HCT116 (cell line): ENCODE data around the gene SLC38A9. TPM values are rescaled to one million over a fixed set of nuclear protein-coding genes. Genes with fewer than 3 reads are reported as not detected.

ENCODE experiments used
- ATAC-seq: fragments of 200-7000 bp; cut with Tn5 transposase; 2 replicates; pipeline ENCODE4 v1.9.1; 2020; ENCODE audit warnings: mild to moderate bottlenecking, moderate library complexity
- BruUV-seq: library from RNA; stranded (reverse); fragments of 400-500 nt; replicated peaks from 2 replicates; lab custom pipeline; 2021; lab: Mats Ljungman, UMichigan
- CTCF ChIA-PET: fragments of 300-600 bp; sonication (Branson Sonifier 250); formaldehyde crosslinking; loops from one replicate; lab custom pipeline; 2021; ENCODE audit warnings: antibody characterized with exemption; lab: Charles Lee
- POLR2A ChIA-PET: fragments of 300-600, 350-600 bp; sonication (Branson Sonifier 250); formaldehyde crosslinking; loops from one replicate; lab custom pipeline; 2021; ENCODE audit warnings: antibody characterized with exemption; lab: Charles Lee
- RAD21 ChIA-PET, 2 experiments: fragments of 300-600 bp; sonication (Branson Sonifier 250); formaldehyde crosslinking; loops; one replicate each; lab custom pipeline; 2023; ENCODE audit warnings: low total read pairs in 2 of 2; ENCODE audit not compliant: uncharacterized antibody in 2 of 2, unreplicated experiment in 2 of 2, low non-redundant PET in 1 of 2; lab: Charles Lee
- DNase-seq: peaks from one replicate; pipeline ENCODE4 v3.0.0-alpha.2; 2010; ENCODE audit warnings: low read depth, low spot score
- H2AFZ ChIP-seq: fragments of 200-600 bp; shearing (Covaris generic), sonication (generic); 2 replicates; pipeline ENCODE4 v1.6.1; 2017; ENCODE audit warnings: low read depth, mixed run types, mixed read lengths, antibody characterized with exemption, low read length; ENCODE audit not compliant: poor library complexity, severe bottlenecking
- H3K27ac ChIP-seq: 2 replicates; pipeline ENCODE4 v1.5.1; 2012; ENCODE audit warnings: low read depth, low read length
- H3K27me3 ChIP-seq: fragments of 200-600 bp; sonication (generic); 2 replicates; pipeline ENCODE4 v1.6.1; 2016; ENCODE audit warnings: mixed run types, low read length, mixed read lengths; ENCODE audit not compliant: insufficient read depth
- H3K36me3 ChIP-seq, 2 experiments: fragments of 200-500 bp in 1 of 2; fragments of 200-600 bp in 1 of 2; sonication (Bioruptor generic) in 1 of 2; sonication (generic) in 1 of 2; 2 replicates each; pipeline versions ENCODE4 v1.5.1 to v1.6.1; 2014 to 2016; ENCODE audit warnings: low read length in 2 of 2, inconsistent platforms in 1 of 2, mixed read lengths in 1 of 2, mixed run types in 1 of 2; ENCODE audit not compliant: insufficient read depth in 2 of 2, control insufficient read depth in 1 of 2
- H3K4me1 ChIP-seq, 2 experiments: fragments of 200-600 bp in 1 of 2; sonication (generic) in 1 of 2; 2 replicates each; pipeline versions ENCODE4 v1.5.1 to v1.6.1; 2012 to 2017; ENCODE audit warnings: low read length in 2 of 2, inconsistent platforms in 1 of 2, mild to moderate bottlenecking in 1 of 2, mixed read lengths in 1 of 2, mixed run types in 1 of 2, moderate library complexity in 1 of 2; ENCODE audit not compliant: insufficient read depth in 2 of 2, control insufficient read depth in 1 of 2
- H3K4me2 ChIP-seq: fragments of 200-600 bp; sonication (generic); 2 replicates; pipeline ENCODE4 v1.6.1; 2017; ENCODE audit warnings: mixed run types, low read length, mixed read lengths
- H3K4me3 ChIP-seq, 2 experiments: fragments of 200-600 bp in 1 of 2; sonication (generic) in 1 of 2; replicated peaks in 1 of 2; 2 replicates each; pipeline ENCODE4 v1.5.1; 2011 to 2016; ENCODE audit warnings: low read length in 2 of 2, control low read depth in 1 of 2, low read depth in 1 of 2, mild to moderate bottlenecking in 1 of 2, mixed read lengths in 1 of 2, mixed run types in 1 of 2
- H3K79me2 ChIP-seq: fragments of 200-600 bp; sonication (generic); 2 replicates; pipeline ENCODE4 v1.6.1; 2017; ENCODE audit warnings: mild to moderate bottlenecking, mixed run types, low read length, moderate library complexity, mixed read lengths; ENCODE audit not compliant: insufficient read depth
- H3K9ac ChIP-seq: fragments of 200-600 bp; sonication (generic); 2 replicates; pipeline ENCODE4 v1.6.1; 2016; ENCODE audit warnings: low read length, mixed read lengths
- H3K9me2 ChIP-seq: fragments of 200-600 bp; sonication (generic), shearing (Covaris generic); 2 replicates; pipeline ENCODE4 v1.6.1; 2017; ENCODE audit warnings: mixed run types, mild to moderate bottlenecking, moderate library complexity; ENCODE audit not compliant: insufficient read depth
- H3K9me3 ChIP-seq, 2 experiments: fragments of 200-500 bp in 1 of 2; fragments of 200-600 bp in 1 of 2; sonication (Bioruptor generic) in 1 of 2; sonication (generic) in 1 of 2; 2 replicates each; pipeline ENCODE4 v1.6.1; 2014 to 2017; ENCODE audit warnings: low read length in 2 of 2, mixed read lengths in 2 of 2, inconsistent platforms in 1 of 2, low read depth in 1 of 2, mild to moderate bottlenecking in 1 of 2, mixed run types in 1 of 2, moderate library complexity in 1 of 2; ENCODE audit not compliant: control insufficient read depth in 1 of 2, insufficient read depth in 1 of 2
- H4K20me1 ChIP-seq: fragments of 200-600 bp; sonication (generic), shearing (Covaris generic); 2 replicates; pipeline ENCODE4 v1.6.1; 2017; ENCODE audit warnings: mixed run types, mild to moderate bottlenecking, moderate library complexity; ENCODE audit not compliant: insufficient read depth
- ATF3 ChIP-seq: IDR thresholded peaks from 2 replicates; pipeline ENCODE4 v1.6.1; 2012
- CTCF ChIP-seq, 3 experiments: fragments of 200-600 bp in 1 of 3; sonication (generic) in 1 of 3; IDR thresholded peaks in 2 of 3; conservative IDR thresholded peaks in 1 of 3; 2 replicates each; pipeline ENCODE4 v1.5.1; 2012 to 2017; ENCODE audit warnings: low read depth in 2 of 3, low read length in 2 of 3, antibody characterized with exemption in 1 of 3, borderline replicate concordance in 1 of 3, control low read depth in 1 of 3, mild to moderate bottlenecking in 1 of 3, mixed read lengths in 1 of 3, mixed run types in 1 of 3, moderate library complexity in 1 of 3; ENCODE audit not compliant: insufficient read depth in 1 of 3
- EGR1 ChIP-seq: IDR thresholded peaks from 2 replicates; pipeline ENCODE4 v1.6.1; 2012; ENCODE audit warnings: low read depth
- ELF1 ChIP-seq: IDR thresholded peaks from 2 replicates; pipeline ENCODE4 v1.6.1; 2012; ENCODE audit warnings: low read depth, borderline replicate concordance
- FOSL1 ChIP-seq: IDR thresholded peaks from 2 replicates; pipeline ENCODE4 v1.6.1; 2012; ENCODE audit warnings: low read depth
- JUND ChIP-seq: IDR thresholded peaks from 2 replicates; pipeline ENCODE4 v1.6.1; 2012
- MAX ChIP-seq: IDR thresholded peaks from 2 replicates; pipeline ENCODE4 v1.6.1; 2012
- POLR2AphosphoS5 ChIP-seq: IDR thresholded peaks from 2 replicates; pipeline ENCODE4 v1.6.1; 2011; ENCODE audit warnings: mild to moderate bottlenecking, low read depth, low read length, moderate library complexity
- RAD21 ChIP-seq: IDR thresholded peaks from 2 replicates; pipeline ENCODE4 v1.6.1; 2012; ENCODE audit warnings: low read depth, mild to moderate bottlenecking
- SP1 ChIP-seq: IDR thresholded peaks from 2 replicates; pipeline ENCODE4 v1.6.1; 2012; ENCODE audit warnings: low read depth
- SRF ChIP-seq: IDR thresholded peaks from 2 replicates; pipeline ENCODE4 v1.6.1; 2012; ENCODE audit warnings: low read depth
- TCF7L2 ChIP-seq: IDR thresholded peaks from 2 replicates; pipeline ENCODE4 v1.7.0; 2011; ENCODE audit warnings: borderline replicate concordance, inconsistent platforms; ENCODE audit not compliant: insufficient read depth, insufficient read length; ENCODE audit errors: extremely low read depth
- YY1 ChIP-seq: IDR thresholded peaks from 2 replicates; pipeline ENCODE4 v1.6.1; 2011; ENCODE audit warnings: low read length, low read depth, moderate library complexity, mild to moderate bottlenecking; ENCODE audit not compliant: insufficient replicate concordance; ENCODE audit errors: extremely low read depth
- ZNF274 ChIP-seq: fragments of 200-500 bp; sonication (Bioruptor generic); IDR thresholded peaks from 2 replicates; pipeline ENCODE4 v1.6.1; 2014; ENCODE audit warnings: mild to moderate bottlenecking, low read depth, low read length, inconsistent platforms
- intact Hi-C: fragments of 100-400 bp; cut with micrococcal nuclease; formaldehyde crosslinking; loops from 2 replicates; pipeline ENCODE4 v1.10.0; 2022
- total RNA-seq: library from RNA; stranded (reverse); gene quantifications from one replicate; pipeline ENCODE4 v1.2.1, GENCODE V29; 2021; ENCODE audit not compliant: unreplicated experiment

SLC38A9 gene
- total RNA-seq, 1 experiment from 2014 or later: 12.6 TPM

- ChIA-PET RAD21 (no interaction called here), CTCF (no interaction called here), POLR2A (no interaction called here)
- no peak for DNase-seq
- Histone ChIP-seq H4K20me1 (no peaks in the 10 kb centered on the region), H3K4me2 (no peak overlapping the region), H3K27ac (no peak overlapping the region), H3K27me3 (no peaks in the 10 kb centered on the region), H3K4me3 (no peak overlapping the region), H3K36me3 (no peaks in the 10 kb centered on the region), H3K79me2 (no peaks in the 10 kb centered on the region), H3K9me2 (no peaks in the 10 kb centered on the region), H2AFZ (no peak overlapping the region), H3K9ac (no peak overlapping the region), H3K4me1 (no peaks in the 10 kb centered on the region), H3K9me3 (no peaks in the 10 kb centered on the region)
- no peak for TF ChIP-seq SP1
- no peak for TF ChIP-seq YY1
- no peak for TF ChIP-seq RAD21
- TF ChIP-seq EGR1: no peak
- no peak for TF ChIP-seq ATF3
- TF ChIP-seq ELF1: no peak
- TF ChIP-seq MAX: no peak
- no peak for TF ChIP-seq FOSL1
- no peak for TF ChIP-seq CTCF (IDR thresholded peaks at IDR 0.05 in 2 of 3, conservative IDR thresholded peaks at IDR 0.05 in 1 of 3; ENCODE audit: borderline replicate concordance in 1 of 3, insufficient read depth in 1 of 3, low read depth in 2 of 3, low read length in 2 of 3)
- TF ChIP-seq SRF: no peak
- no peak for TF ChIP-seq JUND
- TF ChIP-seq TCF7L2: no peak
- TF ChIP-seq ZNF274: no peak
- TF ChIP-seq POLR2AphosphoS5: no peak
- intact Hi-C loops: no loop called here
- no peak for ATAC-seq
- BruUV-seq: no TSS peak
Measured at GRCh38 chr5:55758714-55759113, 46.6 kb upstream of the SLC38A9 start.
